ENCODE measurements around the gene NDUFS2. TPM values are rescaled to one million over a fixed set of nuclear protein-coding genes. Genes with fewer than 3 reads are reported as not detected.
"Not testable (repeated sequence)": the region's sequence is repeated elsewhere in the genome, so short reads cannot be mapped to it uniquely, and the experiment has no call there.

The NDUFS2 gene
- total RNA-seq, 1 donor from 2014 or later, result 89.6 TPM

GRCh38 chr1:161242313-161242712 is 40.1 kb downstream of the NDUFS2 start:
- no peaks in the 10 kb centered on the region for H3K9me3 Mint-ChIP-seq
- H3K27ac Mint-ChIP-seq, result peak overlapping the region; percentile 30
- intact Hi-C loops (cut with micrococcal nuclease), result no loop called here
- no peaks in the 10 kb centered on the region for H3K36me3 Mint-ChIP-seq (ENCODE audit: low read depth)
- no peaks in the 10 kb centered on the region for H3K4me1 Mint-ChIP-seq
- peaks cover 20% of the 10 kb centered on the region for H3K27me3 Mint-ChIP-seq
- no peak for DNase-seq
- H3K4me3 Mint-ChIP-seq, result no peak overlapping the region

DNA sequence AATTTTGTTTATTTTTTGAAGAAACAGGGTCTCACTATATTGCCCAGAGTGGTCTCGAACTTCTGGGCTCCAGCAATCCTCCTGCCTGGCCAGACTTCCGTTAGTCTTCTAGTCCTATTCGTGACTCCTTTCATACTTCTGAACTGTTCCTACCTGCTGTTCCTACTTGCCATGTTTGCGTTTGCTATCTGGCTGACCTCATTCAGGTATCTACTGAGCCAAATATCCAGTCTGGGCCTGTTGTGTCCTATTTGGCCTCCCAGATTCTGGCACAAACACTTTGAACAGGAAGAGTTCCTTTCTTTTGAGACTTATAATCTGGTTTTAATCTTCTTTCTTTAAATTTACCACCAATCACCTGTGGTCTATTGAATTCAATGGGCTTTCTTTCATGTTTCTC is 42.7 kb downstream of the NDUFS2 start:
- no peak overlapping the region for H3K27ac Mint-ChIP-seq
- intact Hi-C loops (cut with micrococcal nuclease), result no loop called here
- H3K9me3 Mint-ChIP-seq, result no peaks in the 10 kb centered on the region
- no peak overlapping the region for H3K4me3 Mint-ChIP-seq
- no peak for DNase-seq
- peaks cover 16% of the 10 kb centered on the region for H3K27me3 Mint-ChIP-seq
- H3K4me1 Mint-ChIP-seq, result no peaks in the 10 kb centered on the region
- H3K36me3 Mint-ChIP-seq (ENCODE audit: low read depth), result no peaks in the 10 kb centered on the region

DNA sequence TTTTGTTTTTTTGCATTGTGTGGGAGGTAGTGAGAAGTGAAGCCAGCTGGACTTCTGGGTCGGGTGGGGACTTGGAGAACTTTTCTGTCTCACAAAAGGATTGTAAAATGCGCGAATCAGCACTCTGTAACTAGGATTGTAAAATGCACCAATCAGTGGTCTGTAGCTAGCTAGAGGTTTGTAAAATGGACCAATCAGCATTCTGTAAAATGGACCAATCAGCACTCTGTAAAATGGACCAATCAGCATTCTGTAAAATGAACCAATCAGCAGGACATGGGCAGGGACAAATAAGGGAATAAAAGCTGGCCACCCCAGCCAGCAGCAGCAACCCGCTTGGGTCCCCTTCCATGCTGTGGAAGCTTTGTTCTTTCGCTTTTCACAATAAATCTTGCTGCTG is 47.9 kb downstream of the NDUFS2 start:
- H3K27ac Mint-ChIP-seq; H3K4me1 Mint-ChIP-seq; H3K9me3 Mint-ChIP-seq; H3K4me3 Mint-ChIP-seq; H3K36me3 Mint-ChIP-seq (ENCODE audit: low read depth); DNase-seq; intact Hi-C loops (cut with micrococcal nuclease); H3K27me3 Mint-ChIP-seq: not testable (repeated sequence)

DNA sequence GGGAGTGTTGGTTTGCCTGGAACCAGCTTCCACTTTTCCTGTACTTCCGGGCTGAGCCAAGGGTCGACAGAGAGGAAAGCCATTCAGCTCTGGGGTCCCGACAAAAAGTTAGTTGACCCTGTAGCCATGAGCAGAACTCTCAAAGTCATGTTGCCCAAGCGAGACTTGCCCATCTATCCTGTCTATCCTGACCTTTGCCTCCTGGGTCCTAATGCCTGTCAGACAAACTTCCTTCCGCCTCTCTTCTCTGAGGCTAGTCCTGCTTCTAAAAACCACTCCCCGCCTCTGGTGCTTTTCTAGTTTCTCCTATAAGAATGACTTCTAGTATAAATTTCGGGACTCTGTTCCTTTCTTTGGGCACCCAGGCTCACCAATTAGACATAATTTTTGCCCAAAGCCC is 48.7 kb downstream of the NDUFS2 start:
- Mint-ChIP-seq H3K27ac (no peak overlapping the region), H3K9me3 (peaks cover 5% of the 10 kb centered on the region), H3K4me3 (no peak overlapping the region), H3K4me1 (no peaks in the 10 kb centered on the region), H3K27me3 (peaks cover 8% of the 10 kb centered on the region), H3K36me3 (ENCODE audit: low read depth) (no peaks in the 10 kb centered on the region)
- no peak for DNase-seq
- intact Hi-C loops (cut with micrococcal nuclease), result no loop called here

DNA sequence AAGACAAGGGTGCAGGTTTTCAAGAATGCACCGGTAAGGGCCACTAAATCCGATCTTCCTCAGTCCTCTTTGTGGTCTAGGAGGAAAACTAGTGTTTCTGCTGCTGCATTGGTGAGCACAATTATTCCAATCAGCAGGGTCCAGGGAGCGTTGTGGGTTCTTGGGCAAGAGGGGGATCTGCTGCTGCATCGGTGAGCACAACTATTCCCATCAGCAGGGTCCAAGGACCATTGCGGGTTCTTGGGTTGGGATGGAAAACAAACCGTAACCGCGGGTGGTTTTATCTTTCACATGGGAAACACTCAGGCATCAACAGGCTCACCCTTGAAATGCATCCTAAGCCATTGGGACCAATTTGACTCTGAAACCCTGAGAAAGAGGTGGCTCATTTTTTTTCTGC is 49.4 kb downstream of the NDUFS2 start:
- H3K4me1 Mint-ChIP-seq, result no peaks in the 10 kb centered on the region
- DNase-seq, result no peak
- intact Hi-C loops (cut with micrococcal nuclease), result no loop called here
- no peak overlapping the region for H3K4me3 Mint-ChIP-seq
- H3K27ac Mint-ChIP-seq, result no peak overlapping the region
- no peaks in the 10 kb centered on the region for H3K36me3 Mint-ChIP-seq (ENCODE audit: low read depth)
- H3K27me3 Mint-ChIP-seq, result peaks cover 12% of the 10 kb centered on the region
- H3K9me3 Mint-ChIP-seq, result peaks cover 10% of the 10 kb centered on the region

DNA sequence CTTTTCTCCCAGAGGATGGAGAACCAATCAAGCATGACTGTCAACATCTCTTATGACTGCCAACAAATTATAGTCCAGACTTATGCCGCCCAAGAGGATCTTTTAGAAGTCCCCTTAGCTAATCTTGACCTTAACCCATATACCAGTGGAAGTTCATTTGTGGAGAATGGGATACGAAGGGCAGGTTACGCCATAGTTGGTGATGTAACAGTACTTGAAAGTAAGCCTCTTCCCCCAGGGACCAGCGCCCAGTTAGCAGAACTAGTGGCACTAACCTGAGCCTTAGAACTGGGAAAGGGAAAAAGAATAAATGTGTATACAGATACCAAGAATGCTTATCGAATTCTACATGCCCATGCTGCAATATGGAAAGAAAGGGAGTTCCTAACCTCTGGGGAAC is 53.1 kb downstream of the NDUFS2 start:
- peaks cover 27% of the 10 kb centered on the region for H3K9me3 Mint-ChIP-seq

DNA sequence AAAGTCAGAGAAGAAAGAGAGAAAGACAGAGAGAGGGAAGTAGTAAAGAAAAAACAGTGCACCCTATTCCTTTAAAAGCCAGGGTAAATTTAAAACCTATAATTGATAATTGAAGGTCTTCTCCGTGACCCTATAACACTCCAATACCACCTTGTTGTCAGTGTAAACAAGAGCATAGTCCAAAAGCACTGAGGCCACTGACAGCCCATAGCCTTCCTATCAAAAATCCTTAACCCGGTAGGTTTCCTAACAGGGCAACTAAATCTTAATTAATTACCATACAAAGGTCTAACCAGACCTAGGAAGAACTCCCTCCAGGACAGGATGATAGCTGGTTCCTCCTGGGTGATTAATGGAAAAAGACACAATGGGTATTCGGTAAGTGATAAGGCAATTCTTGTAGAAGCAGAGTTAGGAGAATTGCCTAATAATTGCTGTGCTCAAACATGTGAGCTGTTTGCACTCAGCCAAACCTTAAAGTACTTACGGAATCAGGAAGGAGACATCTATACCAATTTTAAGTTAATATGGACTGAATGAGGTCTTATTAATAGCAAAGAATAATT is 53.9 kb downstream of the NDUFS2 start:
- DNase-seq; H3K4me3 Mint-ChIP-seq; intact Hi-C loops (cut with micrococcal nuclease); H3K27ac Mint-ChIP-seq; H3K4me1 Mint-ChIP-seq: not testable (repeated sequence)
- peaks cover 11% of the 10 kb centered on the region for H3K36me3 Mint-ChIP-seq (ENCODE audit: low read depth)
- peaks cover 49% of the 10 kb centered on the region for H3K27me3 Mint-ChIP-seq
- peaks cover 27% of the 10 kb centered on the region for H3K9me3 Mint-ChIP-seq

More for the DNA sequence above, 53.1 kb downstream of the NDUFS2 start:
- H3K4me3 Mint-ChIP-seq; DNase-seq; intact Hi-C loops (cut with micrococcal nuclease); H3K4me1 Mint-ChIP-seq; H3K27ac Mint-ChIP-seq: not testable (repeated sequence)
- H3K36me3 Mint-ChIP-seq (ENCODE audit: low read depth), result peaks cover 11% of the 10 kb centered on the region
- peaks cover 42% of the 10 kb centered on the region for H3K27me3 Mint-ChIP-seq

GRCh38 chr1:161257109-161257508 is 54.9 kb downstream of the NDUFS2 start:
- H3K9me3 Mint-ChIP-seq, result peaks cover 27% of the 10 kb centered on the region
- intact Hi-C loops (cut with micrococcal nuclease), result not testable (repeated sequence)

GRCh38 chr1:161258439-161259344 is 56.5 kb downstream of the NDUFS2 start, which contains the start of gene PCP4L1:
Gene PCP4L1, plus strand, starts transcription at chr1:161258745. Its CDS starts 230 bp downstream, at chr1:161258975.
- DNase-seq, result peak; percentile 81
- no peak within 1 kb of the TSS for H3K27ac Mint-ChIP-seq
- H3K4me3 Mint-ChIP-seq, result peak within 1 kb of the TSS; percentile 74
- peaks cover 27% of the 10 kb centered on the region for H3K9me3 Mint-ChIP-seq
- intact Hi-C loops (cut with micrococcal nuclease), result no loop called here
- H3K4me1 Mint-ChIP-seq, result peaks cover 9% of the 10 kb centered on the region
- H3K36me3 Mint-ChIP-seq (ENCODE audit: low read depth), result peaks cover 11% of the 10 kb centered on the region
- H3K27me3 Mint-ChIP-seq, result peaks cover 61% of the 10 kb centered on the region

More at GRCh38 chr1:161257109-161257508, 54.9 kb downstream of the NDUFS2 start:
- Mint-ChIP-seq H3K27me3 (peaks cover 57% of the 10 kb centered on the region), H3K36me3 (ENCODE audit: low read depth) (peaks cover 11% of the 10 kb centered on the region)
- H3K27ac Mint-ChIP-seq, H3K4me3 Mint-ChIP-seq, DNase-seq, H3K4me1 Mint-ChIP-seq: not testable (repeated sequence)

DNA sequence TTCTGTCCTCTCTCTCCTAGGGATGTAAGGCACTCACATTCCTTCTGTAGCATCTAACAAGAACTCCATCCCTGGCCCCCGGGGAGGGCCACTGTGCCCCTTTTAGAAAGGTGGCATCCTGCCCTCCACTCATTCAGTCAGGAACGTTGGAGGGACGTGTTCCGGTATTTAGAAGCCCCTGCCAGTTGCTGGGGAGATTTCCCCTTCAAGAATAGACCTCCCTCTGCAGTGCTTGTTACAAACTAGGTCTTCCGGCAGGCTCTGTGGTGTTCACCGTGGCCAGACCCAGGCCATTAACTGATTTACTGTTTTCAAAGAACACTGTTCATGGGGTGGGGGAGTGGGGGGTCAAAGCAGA is 57.2 kb downstream of the NDUFS2 start:
- Mint-ChIP-seq H3K27me3 (peaks cover 60% of the 10 kb centered on the region), H3K27ac (no peak overlapping the region), H3K9me3 (peaks cover 27% of the 10 kb centered on the region), H3K4me1 (peaks cover 9% of the 10 kb centered on the region), H3K36me3 (ENCODE audit: low read depth) (peaks cover 11% of the 10 kb centered on the region), H3K4me3 (peak overlapping the region; percentile 74)
- intact Hi-C loops (cut with micrococcal nuclease), result no loop called here
- DNase-seq, result no peak

- Mint-ChIP-seq H3K4me3 (peak overlapping the region; percentile 74), H3K27me3 (peaks cover 62% of the 10 kb centered on the region), H3K4me1 (peaks cover 9% of the 10 kb centered on the region), H3K36me3 (ENCODE audit: low read depth) (peaks cover 11% of the 10 kb centered on the region), H3K9me3 (peaks cover 27% of the 10 kb centered on the region), H3K27ac (no peak overlapping the region)
- intact Hi-C loops (cut with micrococcal nuclease), result no loop called here
- no peak for DNase-seq
Observed at GRCh38 chr1:161259765-161260164, 57.6 kb downstream of the NDUFS2 start.

DNA sequence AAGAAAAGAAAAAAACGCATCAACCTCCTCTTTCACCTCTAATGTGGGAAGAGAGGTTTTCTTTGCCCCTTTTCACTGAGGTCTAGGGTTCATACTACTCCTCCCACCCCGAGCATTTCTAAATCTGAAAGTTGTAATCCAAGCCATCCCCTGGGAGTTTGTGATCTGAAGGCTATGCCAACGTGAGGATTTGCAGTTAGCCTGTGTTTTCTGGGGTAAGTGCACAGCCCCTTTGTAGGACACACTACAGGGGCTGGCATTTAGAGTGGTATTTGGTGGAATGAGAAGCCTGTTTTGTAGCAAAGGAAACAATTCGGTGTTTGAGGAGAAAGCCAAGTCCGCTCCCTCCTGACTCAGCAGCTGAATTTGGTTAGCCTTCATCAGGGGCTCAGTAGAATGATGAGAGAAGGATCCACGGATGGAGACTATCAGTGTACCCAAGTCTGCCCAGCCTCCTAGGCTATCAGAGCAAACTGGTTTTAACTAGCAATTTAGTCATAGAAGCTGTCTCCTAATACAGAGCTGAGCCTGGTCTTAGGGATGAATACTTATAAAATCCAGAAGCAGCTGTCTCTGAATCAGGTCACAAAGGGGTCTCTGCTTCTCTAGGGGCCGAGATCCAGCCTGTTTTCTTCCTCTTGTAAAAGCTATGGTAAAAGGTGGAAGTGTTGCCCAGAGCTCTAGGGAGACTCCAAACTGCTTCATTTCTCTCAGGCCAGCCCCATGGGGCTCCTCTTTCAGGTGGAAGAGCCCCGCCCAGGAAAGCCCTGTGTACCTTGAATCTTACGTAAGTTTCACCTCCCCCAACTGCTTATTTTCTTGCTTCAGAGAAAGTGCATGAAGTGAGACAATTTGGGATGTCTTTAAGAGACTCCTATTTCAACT is 58.5 kb downstream of the NDUFS2 start:
- peaks cover 11% of the 10 kb centered on the region for H3K36me3 Mint-ChIP-seq (ENCODE audit: low read depth)
- H3K27me3 Mint-ChIP-seq, result peaks cover 61% of the 10 kb centered on the region
- DNase-seq, result no peak
- peaks cover 9% of the 10 kb centered on the region for H3K4me1 Mint-ChIP-seq
- peaks cover 24% of the 10 kb centered on the region for H3K9me3 Mint-ChIP-seq
- no peak overlapping the region for H3K27ac Mint-ChIP-seq
- H3K4me3 Mint-ChIP-seq, result no peak overlapping the region
- intact Hi-C loops (cut with micrococcal nuclease), result no loop called here

DNA sequence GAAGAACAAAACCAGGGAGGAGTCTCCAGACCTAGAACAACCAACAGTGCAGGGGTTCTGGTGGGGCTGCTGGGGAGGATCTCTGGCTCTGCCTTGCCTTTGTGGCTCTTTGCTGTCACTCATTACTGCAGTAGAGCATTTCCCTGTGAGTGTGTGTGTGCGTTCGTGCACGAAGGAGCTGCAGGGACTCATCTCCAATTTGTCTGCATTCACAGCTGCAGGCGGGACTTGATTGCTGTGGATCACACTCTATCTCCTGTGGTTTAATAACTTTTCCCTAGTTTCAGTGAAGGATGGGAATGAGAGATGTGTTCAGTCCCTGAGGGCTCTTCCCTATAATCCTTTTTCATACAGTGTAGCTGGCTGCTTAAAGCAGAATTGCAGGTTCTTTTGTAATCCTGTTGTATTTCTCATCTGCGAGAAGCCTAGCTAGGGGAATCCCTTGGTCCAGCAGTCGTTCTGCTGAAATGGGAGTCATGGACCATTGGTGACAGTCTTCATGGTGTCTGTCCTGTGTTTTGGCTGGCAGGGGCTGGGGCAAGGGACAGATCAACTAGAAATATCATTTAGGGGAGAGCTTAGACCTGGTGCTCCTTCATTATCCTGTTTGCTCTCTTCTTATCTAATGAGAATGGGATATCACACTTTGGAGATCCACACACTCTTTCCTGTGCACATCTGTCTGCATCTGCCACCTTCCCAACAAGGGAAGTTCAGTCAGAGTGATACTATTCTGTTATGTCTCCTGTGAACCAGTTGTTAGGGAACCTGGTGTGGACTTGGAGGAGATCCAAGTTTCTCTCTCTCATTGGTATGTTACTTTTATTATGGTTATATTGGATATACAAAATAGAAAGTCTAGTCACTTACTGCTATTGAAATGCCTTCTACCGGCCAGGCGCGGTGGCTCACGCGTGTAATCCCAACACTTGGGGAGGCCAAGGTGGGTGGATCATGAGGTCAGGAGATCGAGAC is 59.4 kb downstream of the NDUFS2 start:
- H3K9me3 Mint-ChIP-seq, result peaks cover 18% of the 10 kb centered on the region
- H3K4me3 Mint-ChIP-seq, result no peak overlapping the region
- peaks cover 9% of the 10 kb centered on the region for H3K4me1 Mint-ChIP-seq
- peaks cover 60% of the 10 kb centered on the region for H3K27me3 Mint-ChIP-seq
- H3K36me3 Mint-ChIP-seq (ENCODE audit: low read depth), result peaks cover 11% of the 10 kb centered on the region
- no peak overlapping the region for H3K27ac Mint-ChIP-seq
- intact Hi-C loops (cut with micrococcal nuclease), result no loop called here
- DNase-seq, result no peak
